Activated CD8-positive, alpha-beta T cell treated with anti-CD3 and anti-CD28 coated beads for 36 hours (primary cell): ENCODE measurements around the gene HCFC1. TPM values are rescaled to one million over a fixed set of nuclear protein-coding genes. Genes with fewer than 3 reads are reported as not detected.
A peak's percentile ranks its signal among the peaks of the same experiment; 100 is the strongest.

Experiments
- ATAC-seq: fragments of 200-7000 bp; cut with Tn5 transposase; one replicate; pipeline ENCODE4 v1.10.0; 2021; ENCODE audit warnings: mild to moderate bottlenecking, moderate library complexity
- CTCF ChIA-PET: fragments of 350-600 bp; sonication (Branson Sonifier 250); formaldehyde crosslinking; loops from one replicate; lab custom pipeline; 2021; ENCODE audit warnings: antibody characterized with exemption; lab: Charles Lee
- POLR2A ChIA-PET: fragments of 350-600 bp; sonication (Branson Sonifier 250); formaldehyde crosslinking; loops from one replicate; lab custom pipeline; 2021; ENCODE audit warnings: antibody characterized with exemption; lab: Charles Lee
- DNase-seq: peaks from one replicate; pipeline ENCODE4 v3.0.0-alpha.2; 2020
- H3K27ac Mint-ChIP-seq: one replicate; pipeline ENCODE4 v1.8.0; 2021; ENCODE audit warnings: mild to moderate bottlenecking, mixed read lengths
- H3K27me3 Mint-ChIP-seq: one replicate; pipeline ENCODE4 v1.8.0; 2021; ENCODE audit warnings: mixed read lengths
- H3K36me3 Mint-ChIP-seq: one replicate; pipeline ENCODE4 v1.8.0; 2021; ENCODE audit warnings: low read depth, mixed read lengths
- H3K4me1 Mint-ChIP-seq: one replicate; pipeline ENCODE4 v1.8.0; 2021; ENCODE audit warnings: low read depth, mixed read lengths
- H3K4me3 Mint-ChIP-seq: one replicate; pipeline ENCODE4 v1.8.0; 2021; ENCODE audit warnings: mild to moderate bottlenecking, moderate library complexity, mixed read lengths
- H3K9me3 Mint-ChIP-seq: one replicate; pipeline ENCODE4 v1.8.0; 2021; ENCODE audit warnings: mixed read lengths
- CTCF ChIP-seq: fragments of 200-600 bp; IDR thresholded peaks from one replicate; pipeline ENCODE4 v1.8.0; 2022; ENCODE audit warnings: antibody characterized with exemption, mild to moderate bottlenecking
- intact Hi-C: fragments of 100-400 bp; cut with micrococcal nuclease; formaldehyde crosslinking; loops from one replicate; pipeline ENCODE4 v1.10.0; 2022
- total RNA-seq, 2 experiments: library from RNA; stranded (reverse); gene quantifications; one replicate each; pipeline ENCODE4 v1.2.3, GENCODE V29; 2021

HCFC1 gene
- total RNA-seq, 2 experiments from 2014 or later: 115 to 116 TPM

- ChIA-PET CTCF (interaction anchor here (1.2 kb wide), 1 partner anchor 44 kb away, joined by 5 read pairs; no protein-coding TSS in a partner anchor), POLR2A (interaction anchor here (0.8 to 4.7 kb wide), 3 partner anchors 13 to 41 kb away, joined by 3 to 25 read pairs (median 3); partner anchors contain the start of gene ARHGAP4)
- peak overlapping the region; percentile 63 for H3K27ac Mint-ChIP-seq
- H3K4me3 Mint-ChIP-seq: no peak overlapping the region
- H3K4me1 Mint-ChIP-seq: peaks cover 40% of the 10 kb centered on the region
- no peak for DNase-seq
- ATAC-seq: no peak
- H3K9me3 Mint-ChIP-seq: no peaks in the 10 kb centered on the region
- H3K27me3 Mint-ChIP-seq: no peaks in the 10 kb centered on the region
- intact Hi-C loops: no loop called here
- no peak for TF ChIP-seq CTCF
- H3K36me3 Mint-ChIP-seq: no peaks in the 10 kb centered on the region
Observed at GRCh38 chrX:153905481-153906095, 66.0 kb downstream of the HCFC1 start.

GRCh38 chrX:153903991-153904957 lies 67.3 kb downstream of the HCFC1 start, which contains the start of gene AVPR2:
AVPR2 (plus strand) TSS chrX:153904673; CDS start chrX:153905146, 473 bp downstream.
- DNase-seq: no peak
- no peaks in the 10 kb centered on the region for H3K9me3 Mint-ChIP-seq
- ChIA-PET CTCF (no interaction called here), POLR2A (interaction anchor here (0.6 to 1.1 kb wide), 4 partner anchors 19 to 41 kb away, joined by 3 to 4 read pairs (median 3); partner anchors contain the start of genes ARHGAP4 and RENBP)
- intact Hi-C loops: no loop called here
- H3K27me3 Mint-ChIP-seq: no peaks in the 10 kb centered on the region
- H3K36me3 Mint-ChIP-seq: no peaks in the 10 kb centered on the region
- peaks cover 42% of the 10 kb centered on the region for H3K4me1 Mint-ChIP-seq
- ATAC-seq: peak; percentile 5
- TF ChIP-seq CTCF: no peak
- no peak within 1 kb of the TSS for H3K4me3 Mint-ChIP-seq
- peak within 1 kb of the TSS; percentile 67 for H3K27ac Mint-ChIP-seq

GRCh38 chrX:153903238-153903980 lies 68.2 kb downstream of the HCFC1 start:
- intact Hi-C loops: no loop called here
- Mint-ChIP-seq H3K4me1 (peaks cover 42% of the 10 kb centered on the region), H3K27me3 (no peaks in the 10 kb centered on the region), H3K4me3 (no peak overlapping the region), H3K27ac (peak overlapping the region; percentile 67), H3K9me3 (no peaks in the 10 kb centered on the region), H3K36me3 (no peaks in the 10 kb centered on the region)
- ChIA-PET CTCF (no interaction called here), POLR2A (interaction anchor here (0.6 to 1.5 kb wide), 6 partner anchors 20 to 41 kb away, joined by 3 to 5 read pairs (median 4); partner anchors contain the start of genes ARHGAP4 and RENBP)
- TF ChIP-seq CTCF: no peak
- ATAC-seq: peak; percentile 5
- no peak for DNase-seq

- intact Hi-C loops: no loop called here
- Mint-ChIP-seq H3K4me1 (peaks cover 42% of the 10 kb centered on the region), H3K27ac (no peak overlapping the region), H3K4me3 (no peak overlapping the region), H3K9me3 (no peaks in the 10 kb centered on the region), H3K27me3 (no peaks in the 10 kb centered on the region), H3K36me3 (no peaks in the 10 kb centered on the region)
- DNase-seq (no peak), ATAC-seq (no peak)
- POLR2A ChIA-PET: interaction anchor here (1.1 to 1.5 kb wide), 3 partner anchors 21 to 46 kb away, joined by 3 to 5 read pairs (median 4); partner anchors contain the start of gene ARHGAP4
- CTCF ChIA-PET: no interaction called here
- no peak for TF ChIP-seq CTCF
Observed at GRCh38 chrX:153902385-153902784, 69.2 kb downstream of the HCFC1 start.
